ENCODE results near the gene STARD3.

GRCh38 chr17:39661744-39662541, 25.0 kb downstream of the STARD3 start:
- TF ChIP-seq HOXB6 (CRISPR knock-in tag; IDR thresholded peaks at IDR 0.05; ENCODE audit: borderline replicate concordance) (no peak), CTCF (IDR thresholded peaks at IDR 0.05 in 2 of 3, conservative IDR thresholded peaks at IDR 0.05 in 1 of 3; ENCODE audit: insufficient read depth in 2 of 3, low read depth in 1 of 3, low read length in 3 of 3) (no peak), HMGXB4 (CRISPR knock-in tag; IDR thresholded peaks at IDR 0.05) (no peak), ZNF592 (IDR thresholded peaks at IDR 0.05) (no peak), TCF3 (CRISPR knock-in tag; IDR thresholded peaks at IDR 0.05) (no peak), SP1 (CRISPR knock-in tag; IDR thresholded peaks at IDR 0.05) (no peak), BCLAF1 (IDR thresholded peaks at IDR 0.05; ENCODE audit: borderline replicate concordance in 1 of 2, control insufficient read depth in 1 of 2, low read depth in 2 of 2, low read length in 1 of 2) (no peak), HCFC1 (IDR thresholded peaks at IDR 0.05; ENCODE audit: low read depth, low read length) (no peak), EGR1 (conservative IDR thresholded peaks at IDR 0.05) (no peak), ZNF518B (CRISPR knock-in tag; IDR thresholded peaks at IDR 0.05) (no peak)
